Activated B cell treated with CpG ODN at 0.5 μM for 24 hours (primary cell): Measurements from ENCODE around the gene PCDHA5. TPM values are rescaled to one million over a fixed set of nuclear protein-coding genes. Genes with fewer than 3 reads are reported as not detected.
"Not testable (repeated sequence)": the region's sequence is repeated elsewhere in the genome, so short reads cannot be mapped to it uniquely, and the experiment has no call there.

Experiments
- ATAC-seq: fragments of 200-7000 bp; cut with Tn5 transposase; one replicate; pipeline ENCODE4 v1.10.0; 2021; ENCODE audit warnings: low read depth, mild to moderate bottlenecking, moderate library complexity
- CTCF ChIA-PET: fragments of 350-600 bp; sonication (Branson Sonifier 250); formaldehyde crosslinking; loops from one replicate; lab custom pipeline; 2021; ENCODE audit warnings: antibody characterized with exemption; lab: Charles Lee
- POLR2A ChIA-PET: fragments of 350-600 bp; sonication (Branson Sonifier 250); formaldehyde crosslinking; loops from one replicate; lab custom pipeline; 2021; ENCODE audit warnings: antibody characterized with exemption; lab: Charles Lee
- DNase-seq: peaks from one replicate; pipeline ENCODE4 v3.0.0; 2022
- H3K27ac Mint-ChIP-seq: one replicate; pipeline ENCODE4 v1.8.0; 2020; ENCODE audit warnings: mixed read lengths
- H3K27me3 Mint-ChIP-seq: one replicate; pipeline ENCODE4 v1.8.0; 2021; ENCODE audit warnings: mixed read lengths
- H3K36me3 Mint-ChIP-seq: one replicate; pipeline ENCODE4 v1.8.0; 2021; ENCODE audit warnings: low read depth, mixed read lengths
- H3K4me1 Mint-ChIP-seq: one replicate; pipeline ENCODE4 v1.8.0; 2021; ENCODE audit warnings: mixed read lengths
- H3K4me3 Mint-ChIP-seq: one replicate; pipeline ENCODE4 v1.8.0; 2020; ENCODE audit warnings: mild to moderate bottlenecking, mixed read lengths
- H3K9me3 Mint-ChIP-seq: one replicate; pipeline ENCODE4 v1.8.0; 2020; ENCODE audit warnings: mixed read lengths
- intact Hi-C: fragments of 100-400 bp; cut with micrococcal nuclease; formaldehyde crosslinking; loops from one replicate; pipeline ENCODE4 v1.15.1; 2024
- total RNA-seq: library from RNA; stranded (reverse); gene quantifications from 2 replicates; pipeline ENCODE4 v1.2.3, GENCODE V29; 2022
- TF ChIP-seq, protein P1 (sequence below): fragments of 200-600 bp; IDR thresholded peaks from one replicate; pipeline ENCODE4 v1.8.0; 2022; ENCODE audit warnings: antibody characterized with exemption, mild to moderate bottlenecking

The PCDHA5 gene
- total RNA-seq, 1 donor from 2014 or later: not detected

DNA sequence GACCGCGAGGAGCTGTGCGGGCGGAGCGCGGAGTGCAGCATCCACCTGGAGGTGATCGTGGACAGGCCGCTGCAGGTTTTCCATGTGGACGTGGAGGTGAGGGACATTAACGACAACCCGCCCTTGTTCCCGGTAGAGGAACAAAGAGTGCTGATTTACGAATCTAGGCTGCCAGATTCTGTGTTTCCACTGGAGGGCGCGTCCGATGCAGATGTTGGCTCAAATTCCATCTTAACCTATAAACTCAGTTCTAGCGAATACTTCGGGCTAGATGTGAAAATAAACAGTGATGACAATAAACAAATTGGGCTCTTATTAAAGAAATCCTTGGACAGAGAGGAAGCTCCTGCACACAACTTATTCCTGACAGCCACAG is 6.9 kb downstream of the PCDHA5 start:
- H3K27me3 Mint-ChIP-seq: peaks cover 18% of the 10 kb centered on the region
- TF ChIP-seq, protein P1, sequence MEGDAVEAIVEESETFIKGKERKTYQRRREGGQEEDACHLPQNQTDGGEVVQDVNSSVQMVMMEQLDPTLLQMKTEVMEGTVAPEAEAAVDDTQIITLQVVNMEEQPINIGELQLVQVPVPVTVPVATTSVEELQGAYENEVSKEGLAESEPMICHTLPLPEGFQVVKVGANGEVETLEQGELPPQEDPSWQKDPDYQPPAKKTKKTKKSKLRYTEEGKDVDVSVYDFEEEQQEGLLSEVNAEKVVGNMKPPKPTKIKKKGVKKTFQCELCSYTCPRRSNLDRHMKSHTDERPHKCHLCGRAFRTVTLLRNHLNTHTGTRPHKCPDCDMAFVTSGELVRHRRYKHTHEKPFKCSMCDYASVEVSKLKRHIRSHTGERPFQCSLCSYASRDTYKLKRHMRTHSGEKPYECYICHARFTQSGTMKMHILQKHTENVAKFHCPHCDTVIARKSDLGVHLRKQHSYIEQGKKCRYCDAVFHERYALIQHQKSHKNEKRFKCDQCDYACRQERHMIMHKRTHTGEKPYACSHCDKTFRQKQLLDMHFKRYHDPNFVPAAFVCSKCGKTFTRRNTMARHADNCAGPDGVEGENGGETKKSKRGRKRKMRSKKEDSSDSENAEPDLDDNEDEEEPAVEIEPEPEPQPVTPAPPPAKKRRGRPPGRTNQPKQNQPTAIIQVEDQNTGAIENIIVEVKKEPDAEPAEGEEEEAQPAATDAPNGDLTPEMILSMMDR: no peak
- intact Hi-C loops: no loop called here
- H3K27ac Mint-ChIP-seq: no peak overlapping the region
- no peaks in the 10 kb centered on the region for H3K4me1 Mint-ChIP-seq
- no peak for DNase-seq
- no peak overlapping the region for H3K4me3 Mint-ChIP-seq
- ChIA-PET CTCF (no interaction called here), POLR2A (no interaction called here)
- H3K9me3 Mint-ChIP-seq: peaks cover 10% of the 10 kb centered on the region
- no peak for ATAC-seq
- peaks cover 2% of the 10 kb centered on the region for H3K36me3 Mint-ChIP-seq

DNA sequence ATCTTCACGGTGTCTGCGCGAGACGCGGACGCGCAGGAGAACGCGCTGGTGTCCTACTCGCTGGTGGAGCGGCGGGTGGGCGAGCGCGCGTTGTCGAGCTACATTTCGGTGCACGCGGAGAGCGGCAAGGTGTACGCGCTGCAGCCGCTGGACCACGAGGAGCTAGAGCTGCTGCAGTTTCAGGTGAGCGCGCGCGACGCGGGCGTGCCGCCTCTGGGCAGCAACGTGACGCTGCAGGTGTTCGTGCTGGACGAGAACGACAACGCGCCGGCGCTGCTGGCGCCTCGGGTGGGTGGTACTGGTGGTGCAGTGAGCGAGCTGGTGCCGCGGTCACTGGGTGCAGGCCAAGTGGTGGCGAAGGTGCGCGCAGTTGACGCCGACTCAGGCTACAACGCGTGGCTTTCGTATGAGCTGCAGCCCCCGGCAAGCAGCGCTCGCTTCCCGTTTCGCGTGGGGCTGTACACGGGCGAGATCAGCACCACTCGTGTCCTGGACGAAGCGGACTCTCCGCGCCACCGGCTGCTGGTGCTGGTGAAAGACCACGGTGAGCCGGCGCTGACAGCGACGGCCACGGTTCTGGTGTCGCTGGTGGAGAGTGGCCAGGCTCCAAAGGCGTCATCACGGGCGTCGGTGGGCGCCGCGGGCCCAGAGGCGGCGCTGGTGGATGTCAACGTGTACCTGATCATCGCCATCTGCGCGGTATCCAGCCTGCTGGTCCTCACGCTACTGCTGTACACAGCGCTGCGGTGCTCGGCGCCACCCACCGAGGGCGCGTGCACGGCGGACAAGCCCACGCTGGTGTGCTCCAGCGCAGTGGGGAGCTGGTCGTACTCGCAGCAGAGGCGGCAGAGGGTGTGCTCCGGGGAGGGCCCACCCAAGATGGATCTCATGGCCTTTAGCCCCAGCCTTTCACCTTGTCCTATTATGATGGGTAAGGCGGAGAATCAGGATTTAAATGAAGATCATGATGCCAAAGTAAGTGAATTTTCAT is 8.4 kb downstream of the PCDHA5 start:
- H3K4me3 Mint-ChIP-seq, H3K27ac Mint-ChIP-seq, ATAC-seq, H3K9me3 Mint-ChIP-seq, H3K4me1 Mint-ChIP-seq, CTCF ChIA-PET, POLR2A ChIA-PET, DNase-seq, H3K36me3 Mint-ChIP-seq, intact Hi-C loops: not testable (repeated sequence)
- H3K27me3 Mint-ChIP-seq: peaks cover 26% of the 10 kb centered on the region

DNA sequence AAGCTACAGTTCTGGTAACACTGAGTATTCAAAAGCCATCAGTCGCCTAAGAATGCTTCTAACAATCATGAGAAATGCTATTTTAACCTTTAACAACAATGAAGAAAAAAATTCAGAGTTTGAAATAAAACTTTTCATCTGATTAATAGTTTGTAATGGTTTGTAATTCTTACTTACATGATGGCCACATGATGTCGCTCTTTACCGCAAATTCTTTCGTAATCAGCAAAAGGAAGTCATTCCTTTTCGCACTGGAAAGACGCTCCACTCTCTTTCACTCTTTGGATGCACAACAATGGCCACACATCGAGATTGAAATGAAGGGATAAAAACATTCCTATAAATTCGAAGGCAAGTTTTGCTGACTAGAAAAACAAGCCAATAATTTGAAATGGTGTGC is 12.6 kb downstream of the PCDHA5 start, which contains the start of gene PCDHA7:
PCDHA7 (plus strand) TSS at position 277 of the 400 bp plus-strand sequence; CDS start at position 392, 115 bp downstream.
- no peak within 1 kb of the TSS for H3K27ac Mint-ChIP-seq
- ATAC-seq: no peak
- CTCF ChIA-PET: no interaction called here
- H3K9me3 Mint-ChIP-seq: peaks cover 4% of the 10 kb centered on the region
- intact Hi-C loops: no loop called here
- DNase-seq: no peak
- POLR2A ChIA-PET: no interaction called here
- no peak within 1 kb of the TSS for H3K4me3 Mint-ChIP-seq
- no peaks in the 10 kb centered on the region for H3K36me3 Mint-ChIP-seq
- H3K4me1 Mint-ChIP-seq: no peaks in the 10 kb centered on the region
- peaks cover 14% of the 10 kb centered on the region for H3K27me3 Mint-ChIP-seq
- TF ChIP-seq, protein P1: no peak

DNA sequence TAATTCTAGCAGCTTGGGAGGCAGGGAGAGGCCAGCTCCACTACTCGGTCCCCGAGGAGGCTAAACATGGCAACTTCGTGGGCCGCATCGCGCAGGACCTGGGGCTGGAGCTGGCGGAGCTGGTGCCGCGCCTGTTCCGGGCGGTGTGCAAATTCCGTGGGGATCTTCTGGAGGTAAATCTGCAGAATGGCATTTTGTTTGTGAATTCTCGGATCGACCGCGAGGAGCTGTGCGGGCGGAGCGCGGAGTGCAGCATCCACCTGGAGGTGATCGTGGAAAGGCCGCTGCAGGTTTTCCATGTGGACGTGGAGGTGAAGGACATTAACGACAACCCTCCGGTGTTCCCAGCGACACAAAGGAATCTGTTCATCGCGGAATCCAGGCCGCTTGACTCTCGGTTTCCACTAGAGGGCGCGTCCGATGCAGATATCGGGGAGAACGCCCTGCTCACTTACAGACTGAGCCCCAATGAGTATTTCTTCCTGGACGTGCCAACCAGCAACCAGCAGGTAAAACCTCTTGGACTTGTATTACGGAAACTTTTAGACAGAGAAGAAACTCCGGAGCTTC is 13.1 kb downstream of the PCDHA5 start:
- POLR2A ChIA-PET, H3K9me3 Mint-ChIP-seq, H3K4me3 Mint-ChIP-seq, H3K4me1 Mint-ChIP-seq, H3K27ac Mint-ChIP-seq, CTCF ChIA-PET, H3K36me3 Mint-ChIP-seq, ATAC-seq, DNase-seq, intact Hi-C loops: not testable (repeated sequence)
- H3K27me3 Mint-ChIP-seq: peaks cover 14% of the 10 kb centered on the region

DNA sequence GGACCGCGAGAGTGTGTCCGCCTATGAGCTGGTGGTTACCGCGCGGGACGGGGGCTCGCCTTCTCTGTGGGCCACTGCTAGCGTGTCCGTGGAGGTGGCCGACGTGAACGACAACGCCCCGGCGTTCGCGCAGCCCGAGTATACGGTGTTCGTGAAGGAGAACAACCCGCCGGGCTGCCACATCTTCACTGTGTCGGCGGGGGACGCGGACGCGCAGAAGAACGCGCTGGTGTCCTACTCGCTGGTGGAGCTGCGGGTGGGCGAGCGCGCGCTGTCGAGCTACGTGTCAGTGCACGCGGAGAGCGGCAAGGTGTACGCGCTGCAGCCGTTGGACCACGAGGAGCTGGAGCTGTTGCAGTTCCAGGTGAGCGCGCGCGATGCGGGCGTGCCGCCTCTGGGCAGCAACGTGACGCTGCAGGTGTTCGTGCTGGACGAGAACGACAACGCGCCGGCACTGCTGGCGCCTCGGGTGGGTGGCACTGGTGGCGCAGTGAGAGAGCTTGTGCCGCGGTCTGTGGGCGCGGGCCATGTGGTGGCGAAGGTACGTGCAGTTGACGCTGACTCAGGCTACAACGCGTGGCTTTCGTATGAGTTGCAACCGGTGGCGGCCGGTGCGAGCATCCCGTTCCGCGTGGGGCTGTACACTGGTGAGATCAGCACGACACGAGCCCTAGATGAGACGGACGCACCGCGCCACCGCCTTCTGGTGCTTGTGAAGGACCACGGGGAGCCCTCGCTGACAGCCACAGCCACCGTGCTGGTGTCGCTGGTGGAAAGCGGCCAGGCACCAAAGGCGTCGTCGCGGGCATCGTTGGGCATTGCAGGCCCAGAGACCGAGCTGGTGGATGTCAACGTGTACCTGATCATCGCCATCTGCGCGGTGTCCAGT is 14.5 kb downstream of the PCDHA5 start:
- Mint-ChIP-seq H3K27me3 (peaks cover 16% of the 10 kb centered on the region), H3K4me3 (no peak overlapping the region), H3K36me3 (no peaks in the 10 kb centered on the region), H3K27ac (no peak overlapping the region), H3K4me1 (no peaks in the 10 kb centered on the region), H3K9me3 (peaks cover 4% of the 10 kb centered on the region)
- ATAC-seq (no peak), DNase-seq (no peak)
- TF ChIP-seq, protein P1: no peak
- POLR2A ChIA-PET: no interaction called here
- intact Hi-C loops: no loop called here
- CTCF ChIA-PET: no interaction called here
